GM12878 (cell line): ENCODE results near the gene PTPN14. TPM values are rescaled to one million over a fixed set of nuclear protein-coding genes. Genes with fewer than 3 reads are reported as not detected.

Experiments
- ATAC-seq: fragments of 200-7000 bp; cut with Tn5 transposase; 3 replicates; pipeline ENCODE4 v1.9.1; 2020; ENCODE audit warnings: mild to moderate bottlenecking, moderate library complexity
- BruUV-seq: library from RNA; stranded (reverse); fragments of 400-500 nt; replicated peaks from 2 replicates; lab custom pipeline; 2021; lab: Mats Ljungman, UMichigan
- CTCF ChIA-PET: fragments of 300-600 bp; sonication (Branson Sonifier 250); formaldehyde crosslinking; extraction: SDS; loops from one replicate; lab custom pipeline; 2021; ENCODE audit warnings: inconsistent platforms; lab: Yijun Ruan, JAX
- POLR2A ChIA-PET: fragments of 350-600 bp; formaldehyde crosslinking; extraction: SDS; loops from one replicate; lab custom pipeline; 2021; ENCODE audit warnings: inconsistent platforms; lab: Charles Lee
- RAD21 ChIA-PET: fragments of 300-600 bp; sonication (Branson Sonifier 250); formaldehyde crosslinking; loops from one replicate; lab custom pipeline; 2023; ENCODE audit warnings: antibody characterized with exemption; ENCODE audit not compliant: unreplicated experiment; lab: Charles Lee
- SMC1A ChIA-PET: fragments of 300-600 bp; sonication (Branson Sonifier 250); formaldehyde crosslinking; loops from one replicate; lab custom pipeline; 2023; ENCODE audit not compliant: unreplicated experiment, uncharacterized antibody; lab: Charles Lee
- DNase-seq: peaks from one replicate; pipeline ENCODE4 v3.0.0-alpha.2; 2011; ENCODE audit warnings: low read depth, low spot score
- FAIRE-seq: peaks from 3 replicates; lab custom pipeline; 2011; peaks lifted over from hg19 to GRCh38; lab: Jason Lieb, UNC
- H2AFZ ChIP-seq: 2 replicates; pipeline ENCODE4 v1.6.0; 2011; ENCODE audit warnings: low read depth, low read length, control low read depth; ENCODE audit not compliant: control insufficient read depth
- H3K27ac ChIP-seq: 2 replicates; pipeline ENCODE4 v1.5.1; 2011; ENCODE audit warnings: control low read depth; ENCODE audit not compliant: control insufficient read depth, insufficient read depth
- H3K27me3 ChIP-seq, 2 experiments: replicated peaks in 1 of 2; 2 replicates each; pipeline versions ENCODE4 v1.6.0 to v1.6.1; 2011; ENCODE audit warnings: low read length in 1 of 2; ENCODE audit not compliant: control insufficient read depth in 2 of 2, insufficient read depth in 2 of 2
- H3K36me3 ChIP-seq, 2 experiments: 2 replicates each; pipeline ENCODE4 v1.5.1; 2011; ENCODE audit warnings: low read length in 1 of 2; ENCODE audit not compliant: control insufficient read depth in 2 of 2, insufficient read depth in 2 of 2
- H3K4me1 ChIP-seq: 2 replicates; pipeline ENCODE4 v1.6.1; 2011; ENCODE audit warnings: mild to moderate bottlenecking, low read length, moderate library complexity, mixed read lengths; ENCODE audit not compliant: control insufficient read depth, insufficient read depth
- H3K4me2 ChIP-seq: 2 replicates; pipeline ENCODE4 v1.6.0; 2011; ENCODE audit warnings: control low read depth; ENCODE audit not compliant: control insufficient read depth, insufficient read depth
- H3K4me3 ChIP-seq: fragments of 200-600 bp; sonication (generic); 2 replicates; pipeline ENCODE4 v1.5.1; 2016
- H3K79me2 ChIP-seq: 2 replicates; pipeline ENCODE4 v1.6.0; 2011; ENCODE audit warnings: low read length; ENCODE audit not compliant: control insufficient read depth, insufficient read depth
- H3K9ac ChIP-seq: 2 replicates; pipeline ENCODE4 v1.8.0; 2011; ENCODE audit warnings: low read length, control low read depth, mixed read lengths; ENCODE audit not compliant: control insufficient read depth, insufficient read depth
- H3K9me3 ChIP-seq: replicated peaks from 3 replicates; pipeline ENCODE4 v1.5.1; 2011; ENCODE audit warnings: mild to moderate bottlenecking, low read length; ENCODE audit not compliant: control insufficient read depth, insufficient read depth
- H4K20me1 ChIP-seq: 2 replicates; pipeline ENCODE4 v1.6.0; 2011; ENCODE audit not compliant: control insufficient read depth, insufficient read depth
- ATF7 ChIP-seq: fragments of 450-650 bp; IDR thresholded peaks from 2 replicates; pipeline ENCODE4 v1.6.1; 2016; ENCODE audit warnings: low read depth, mild to moderate bottlenecking
- BHLHE40 ChIP-seq, 2 experiments: fragments of 450-650 bp in 1 of 2; IDR thresholded peaks; 2 replicates each; pipeline ENCODE4 v1.6.1; 2011 to 2017; ENCODE audit warnings: low read depth in 2 of 2, borderline replicate concordance in 1 of 2, improper control_type of control experiment in 1 of 2, low read length in 1 of 2, mild to moderate bottlenecking in 1 of 2
- HCFC1 ChIP-seq: fragments of 150-350 bp; IDR thresholded peaks from 2 replicates; pipeline ENCODE4 v1.6.1; 2014; ENCODE audit warnings: low read length
- JUNB ChIP-seq: IDR thresholded peaks from 2 replicates; pipeline ENCODE4 v1.6.1; 2016; ENCODE audit warnings: antibody characterized with exemption, mild to moderate bottlenecking
- KLF5 ChIP-seq: fragments of 450-650 bp; IDR thresholded peaks from 2 replicates; pipeline ENCODE4 v1.6.1; 2014; ENCODE audit warnings: mild to moderate bottlenecking; ENCODE audit not compliant: partially characterized antibody
- MEF2B ChIP-seq: fragments of 450-650 bp; IDR thresholded peaks from 2 replicates; pipeline ENCODE4 v1.6.1; 2018; ENCODE audit warnings: mild to moderate bottlenecking, moderate library complexity; ENCODE audit not compliant: partially characterized antibody, poor library complexity, severe bottlenecking
- PAX8 ChIP-seq: fragments of 450-650 bp; IDR thresholded peaks from 2 replicates; pipeline ENCODE4 v1.6.1; 2017; ENCODE audit warnings: mild to moderate bottlenecking, moderate library complexity
- POLR2AphosphoS2 ChIP-seq: IDR thresholded peaks from 2 replicates; pipeline ENCODE4 v1.6.1; 2011; ENCODE audit warnings: low read depth, mild to moderate bottlenecking, low read length, improper control_type of control experiment, moderate library complexity
- RUNX3 ChIP-seq: IDR thresholded peaks from 2 replicates; pipeline ENCODE4 v1.6.1; 2012; ENCODE audit warnings: low read length, inconsistent platforms
- SIN3A ChIP-seq: IDR thresholded peaks from 2 replicates; pipeline ENCODE4 v1.6.1; 2012; ENCODE audit warnings: low read depth, low read length, improper control_type of control experiment
- ZBED1 ChIP-seq: IDR thresholded peaks from 2 replicates; pipeline ENCODE4 v1.6.1; 2016; ENCODE audit warnings: borderline replicate concordance
- ZNF274 ChIP-seq: IDR thresholded peaks from one replicate; pipeline ENCODE4 v1.8.0; 2011; ENCODE audit not compliant: insufficient read length, insufficient read depth
- WGBS: methylation state at CpG from one replicate; pipeline ENCODE4 v1.1.6; 2016; ENCODE audit warnings: low lambda C conversion rate; ENCODE audit not compliant: insufficient replicate concordance, insufficient coverage; ENCODE audit errors: missing lambda C conversion rate; 5-methylcytosine and 5-hydroxymethylcytosine counted together
- in situ Hi-C: fragments of 300-500 bp; cut with MboI; formaldehyde crosslinking; loops from 9 replicates; pipeline ENCODE4 v1.14.3; 2018; ENCODE audit warnings: mixed read lengths
- intact Hi-C: fragments of 100-400 bp; cut with micrococcal nuclease; formaldehyde crosslinking; loops from one replicate; pipeline ENCODE4 v1.14.2; 2022; ENCODE audit not compliant: unreplicated experiment
- polyA plus RNA-seq, 11 experiments: library from polyadenylated mRNA; depleted of rRNA in 4 of 11; unstranded in 6 of 11; stranded (reverse) in 5 of 11; fragments of >200 nt; fragmentation: Nextera tagmentation in 4 of 11; fragmentation: Illumina TruSeq in 1 of 11; extraction: Ambion mirVana in 4 of 11; extraction: Trizol in 1 of 11; gene quantifications; 1 replicate in 1 of 11; 2 replicates in 10 of 11; pipeline versions ENCODE4 v1.2.1 to v1.2.3, GENCODE V29; 2011 to 2016; ENCODE audit warnings: inconsistent platforms in 2 of 11, missing spikeins in 2 of 11, low read depth in 1 of 11
- total RNA-seq, 4 experiments: library from RNA; depleted of rRNA in 3 of 4; stranded (reverse); fragments of >200 nt in 3 of 4; fragmentation: Illumina TruSeq in 1 of 4; extraction: Trizol in 1 of 4; gene quantifications; 2 replicates each; pipeline versions ENCODE4 v1.2.1 to v1.2.3, GENCODE V29; 2013 to 2021
- TF ChIP-seq, protein P1 (sequence below): fragments of 450-650 bp; IDR thresholded peaks from 2 replicates; pipeline ENCODE4 v1.6.1; 2016; ENCODE audit warnings: mild to moderate bottlenecking
- TF ChIP-seq, protein P2 (sequence below): fragments of 450-650 bp; IDR thresholded peaks from 2 replicates; pipeline ENCODE4 v1.6.1; 2016; ENCODE audit warnings: mild to moderate bottlenecking

Gene PTPN14
- total and polyA plus RNA-seq, 10 of the 15 experiments (the other 5 are each of a cell fraction or from before 2014, with no cell fraction given) = 0.05 to 5.1 (median 0.44) TPM

DNA sequence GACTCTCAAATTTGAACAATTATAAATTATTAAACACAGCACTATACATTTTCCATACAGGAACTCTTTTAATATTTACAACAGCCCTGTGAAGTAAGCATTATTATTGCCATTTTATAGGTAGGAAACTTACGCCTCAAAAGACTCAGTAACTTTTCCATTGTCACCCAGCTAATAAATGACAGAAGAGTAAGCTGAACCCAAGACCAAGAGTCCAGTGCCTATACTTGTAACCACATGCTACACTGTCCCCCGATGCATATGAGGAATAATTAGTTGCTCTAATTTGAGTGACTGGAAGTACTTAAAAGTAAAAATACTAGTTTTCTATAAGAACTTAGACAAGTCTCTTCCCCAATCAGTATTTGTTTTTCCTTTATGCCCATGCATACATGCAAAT is 88.5 kb downstream of the PTPN14 start (continued):
- no peak for TF ChIP-seq PAX8

- H3K36me3 ChIP-seq = no peaks in the 10 kb centered on the region
- no TSS peak for BruUV-seq
- H3K4me3 ChIP-seq = no peak overlapping the region
- no peaks in the 10 kb centered on the region for H3K9me3 ChIP-seq
- 16% methylated on average over 4 of the region's 4 CpGs for WGBS
- no peaks in the 10 kb centered on the region; a peak in 1 of 4 replicates for H3K27me3 ChIP-seq
- no peak overlapping the region for H3K4me2 ChIP-seq
- H3K4me1 ChIP-seq = no peaks in the 10 kb centered on the region
- no peak overlapping the region for H2AFZ ChIP-seq
- H3K27ac ChIP-seq = no peak overlapping the region
- no peak for TF ChIP-seq POLR2AphosphoS2
- TF ChIP-seq KLF5 = no peak
- TF ChIP-seq BHLHE40 (IDR thresholded peaks at IDR 0.05; ENCODE audit: borderline replicate concordance in 1 of 2, low read depth in 2 of 2, low read length in 1 of 2) = no peak
- no peak for TF ChIP-seq RUNX3
- TF ChIP-seq MEF2B = no peak
- TF ChIP-seq, protein P1, sequence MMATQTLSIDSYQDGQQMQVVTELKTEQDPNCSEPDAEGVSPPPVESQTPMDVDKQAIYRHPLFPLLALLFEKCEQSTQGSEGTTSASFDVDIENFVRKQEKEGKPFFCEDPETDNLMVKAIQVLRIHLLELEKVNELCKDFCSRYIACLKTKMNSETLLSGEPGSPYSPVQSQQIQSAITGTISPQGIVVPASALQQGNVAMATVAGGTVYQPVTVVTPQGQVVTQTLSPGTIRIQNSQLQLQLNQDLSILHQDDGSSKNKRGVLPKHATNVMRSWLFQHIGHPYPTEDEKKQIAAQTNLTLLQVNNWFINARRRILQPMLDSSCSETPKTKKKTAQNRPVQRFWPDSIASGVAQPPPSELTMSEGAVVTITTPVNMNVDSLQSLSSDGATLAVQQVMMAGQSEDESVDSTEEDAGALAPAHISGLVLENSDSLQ = no peak
- no peak for TF ChIP-seq ZNF274
- TF ChIP-seq, protein P2, sequence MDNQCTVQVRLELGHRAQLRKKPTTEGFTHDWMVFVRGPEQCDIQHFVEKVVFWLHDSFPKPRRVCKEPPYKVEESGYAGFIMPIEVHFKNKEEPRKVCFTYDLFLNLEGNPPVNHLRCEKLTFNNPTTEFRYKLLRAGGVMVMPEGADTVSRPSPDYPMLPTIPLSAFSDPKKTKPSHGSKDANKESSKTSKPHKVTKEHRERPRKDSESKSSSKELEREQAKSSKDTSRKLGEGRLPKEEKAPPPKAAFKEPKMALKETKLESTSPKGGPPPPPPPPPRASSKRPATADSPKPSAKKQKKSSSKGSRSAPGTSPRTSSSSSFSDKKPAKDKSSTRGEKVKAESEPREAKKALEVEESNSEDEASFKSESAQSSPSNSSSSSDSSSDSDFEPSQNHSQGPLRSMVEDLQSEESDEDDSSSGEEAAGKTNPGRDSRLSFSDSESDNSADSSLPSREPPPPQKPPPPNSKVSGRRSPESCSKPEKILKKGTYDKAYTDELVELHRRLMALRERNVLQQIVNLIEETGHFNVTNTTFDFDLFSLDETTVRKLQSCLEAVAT = no peak
- no peak for TF ChIP-seq ATF7
- TF ChIP-seq HCFC1 = no peak
- no peak for TF ChIP-seq ZBED1
- no peak for TF ChIP-seq JUNB
- no peak for TF ChIP-seq SIN3A
- ATAC-seq (no peak), FAIRE-seq (no peak), DNase-seq (no peak)
- in situ Hi-C loops (no loop called here), intact Hi-C loops (no loop called here)
- H3K79me2 ChIP-seq = no peaks in the 10 kb centered on the region
- ChIA-PET RAD21 (no interaction called here), CTCF (no interaction called here), SMC1A (interaction anchor here (1.3 to 3.9 kb wide), 2 partner anchors 10 to 15 kb away, joined by 3 to 16 read pairs; no protein-coding TSS in a partner anchor), POLR2A (interaction anchor here (1.2 kb wide), 1 partner anchor 44 kb away, joined by 3 read pairs; no protein-coding TSS in a partner anchor)
- H3K9ac ChIP-seq = no peak overlapping the region
- no peaks in the 10 kb centered on the region for H4K20me1 ChIP-seq
These were observed 90.1 kb downstream of the PTPN14 start for GRCh38 chr1:214461305-214461704.
